Activated T-helper 9 cell treated with anti-CD3 and anti-CD28 coated beads, Interleukin-2, amount 50 U/mL, for 16 hours (primary cell): ENCODE data around the gene ZNF484.
"Not testable (repeated sequence)": the region's sequence is repeated elsewhere in the genome, so short reads cannot be mapped to it uniquely, and the experiment has no call there.

Source experiments
- DNase-seq: peaks from one replicate; pipeline ENCODE4 v3.0.0-alpha.2; 2020; ENCODE audit warnings: low read depth

ZNF484 gene

GRCh38 chr9:92860867-92861266, 17.0 kb downstream of the ZNF484 start:
- no peak for DNase-seq

GRCh38 chr9:92857236-92857635, 20.6 kb downstream of the ZNF484 start:
- no peak for DNase-seq

GRCh38 chr9:92853716-92854115, 24.1 kb downstream of the ZNF484 start:
- DNase-seq, result no peak

GRCh38 chr9:92850898-92851297, 26.9 kb downstream of the ZNF484 start:
- no peak for DNase-seq

GRCh38 chr9:92848740-92849139, 29.1 kb downstream of the ZNF484 start:
- DNase-seq, result not testable (repeated sequence)

- DNase-seq, result no peak
Observed at GRCh38 chr9:92846662-92847145, 31.1 kb downstream of the ZNF484 start.

GRCh38 chr9:92838411-92838810, 39.4 kb downstream of the ZNF484 start:
- DNase-seq, result not testable (repeated sequence)

- no peak for DNase-seq
Observed at GRCh38 chr9:92837191-92837590, 40.6 kb downstream of the ZNF484 start.

- DNase-seq, result no peak
Observed at GRCh38 chr9:92829420-92829819, 48.4 kb downstream of the ZNF484 start.

- DNase-seq, result not testable (repeated sequence)
Observed at GRCh38 chr9:92825065-92825464, 52.8 kb downstream of the ZNF484 start.

GRCh38 chr9:92820964-92821363, 56.9 kb downstream of the ZNF484 start:
- DNase-seq, result no peak

- DNase-seq, result not testable (repeated sequence)
Observed at GRCh38 chr9:92819898-92820297, 57.9 kb downstream of the ZNF484 start.

GRCh38 chr9:92809629-92810326, 68.1 kb downstream of the ZNF484 start:
- not testable (repeated sequence) for DNase-seq

- peak; percentile 20 for DNase-seq
Observed at GRCh38 chr9:92808726-92809451, 68.9 kb downstream of the ZNF484 start.

GRCh38 chr9:92807757-92808725, 69.8 kb downstream of the ZNF484 start:
- peak; percentile 6 for DNase-seq

GRCh38 chr9:92807031-92807756, 70.6 kb downstream of the ZNF484 start:
- no peak for DNase-seq

GRCh38 chr9:92804727-92805126, 73.1 kb downstream of the ZNF484 start:
- DNase-seq, result no peak

GRCh38 chr9:92798358-92798757, 79.5 kb downstream of the ZNF484 start:
- DNase-seq, result no peak

GRCh38 chr9:92796337-92796804, 81.5 kb downstream of the ZNF484 start:
- DNase-seq, result not testable (repeated sequence)

- DNase-seq, result no peak
Observed at GRCh38 chr9:92795598-92796336, 82.1 kb downstream of the ZNF484 start.
